Activated CD4-positive, alpha-beta T cell treated with anti-CD3 and anti-CD28 coated beads, Interleukin-2, amount 50 U/mL, for 16 hours (primary cell): ENCODE results near the gene ZNF93.
"Not testable (repeated sequence)": the region's sequence is repeated elsewhere in the genome, so short reads cannot be mapped to it uniquely, and the experiment has no call there.

ENCODE experiments used
- DNase-seq: peaks from one replicate; pipeline ENCODE4 v3.0.0-alpha.2; 2020

ZNF93 gene

GRCh38 chr19:19900729-19901444 lies at the start of gene ZNF93:
TSS of gene ZNF93 (plus strand) at chr19:19900946. CDS start at chr19:19901089, 143 bp downstream.
- peak; percentile 88 for DNase-seq

- not testable (repeated sequence) for DNase-seq
Measured at GRCh38 chr19:19851740-19852139, 49.0 kb upstream of the ZNF93 start.

GRCh38 chr19:19858751-19859150 lies 42.0 kb upstream of the ZNF93 start:
- no peak for DNase-seq

GRCh38 chr19:19860756-19861390 lies 39.9 kb upstream of the ZNF93 start:
- DNase-seq = peak; percentile 25

GRCh38 chr19:19865750-19866610 lies 34.8 kb upstream of the ZNF93 start, which contains the start of gene ZNF253:
TSS of gene ZNF253 (plus strand) at chr19:19865882. CDS start at chr19:19865997, 115 bp downstream.
- DNase-seq = peak; percentile 93

GRCh38 chr19:19866611-19867248 lies 34.0 kb upstream of the ZNF93 start:
- peak; percentile 63 for DNase-seq

GRCh38 chr19:19870086-19870485 lies 30.7 kb upstream of the ZNF93 start:
- not testable (repeated sequence) for DNase-seq

GRCh38 chr19:19871932-19872331 lies 28.8 kb upstream of the ZNF93 start:
- DNase-seq = peak; percentile 6

- DNase-seq = peak; percentile 33
Measured at GRCh38 chr19:19873381-19873780, 27.4 kb upstream of the ZNF93 start.

GRCh38 chr19:19877724-19878123 lies 23.0 kb upstream of the ZNF93 start:
- DNase-seq = no peak

- no peak for DNase-seq
Measured at GRCh38 chr19:19884583-19884982, 16.2 kb upstream of the ZNF93 start.

GRCh38 chr19:19892055-19892941 lies 8.4 kb upstream of the ZNF93 start:
- not testable (repeated sequence) for DNase-seq

- no peak for DNase-seq
Measured at GRCh38 chr19:19900139-19900728, 512 bp upstream of the ZNF93 start.

GRCh38 chr19:19907551-19907950 lies 6.8 kb downstream of the ZNF93 start:
- not testable (repeated sequence) for DNase-seq

GRCh38 chr19:19909654-19910053 lies 8.9 kb downstream of the ZNF93 start:
- no peak for DNase-seq

- no peak for DNase-seq
Measured at GRCh38 chr19:19911150-19911549, 10.4 kb downstream of the ZNF93 start.

- DNase-seq = no peak
Measured at GRCh38 chr19:19914596-19914995, 13.8 kb downstream of the ZNF93 start.

- peak; percentile 6 for DNase-seq
Measured at GRCh38 chr19:19930417-19930816, 29.7 kb downstream of the ZNF93 start.

- not testable (repeated sequence) for DNase-seq
Measured at GRCh38 chr19:19933432-19934314, 32.9 kb downstream of the ZNF93 start.

- no peak for DNase-seq
Measured at GRCh38 chr19:19937403-19937802, 36.7 kb downstream of the ZNF93 start.
